SK-N-SH (cell line): ENCODE measurements around the gene DCANP1. TPM values are rescaled to one million over a fixed set of nuclear protein-coding genes. Genes with fewer than 3 reads are reported as not detected.

Experiments
- CTCF ChIA-PET: fragments of 300-600, 350-600 bp; formaldehyde crosslinking; extraction: SDS; loops from one replicate; lab custom pipeline; 2021; lab: Yijun Ruan, JAX
- POLR2A ChIA-PET: fragments of 350-600 bp; sonication (Branson Sonifier 250); formaldehyde crosslinking; extraction: SDS; loops from one replicate; lab custom pipeline; 2020; ENCODE audit warnings: antibody characterized with exemption, inconsistent platforms; lab: Yijun Ruan, JAX
- DNase-seq: peaks from one replicate; pipeline ENCODE4 v3.0.0; 2012
- H2AFZ ChIP-seq: fragments of 200-600 bp; sonication (generic); 2 replicates; pipeline ENCODE4 v1.8.1; 2016; ENCODE audit warnings: antibody characterized with exemption, mild to moderate bottlenecking, low read depth
- H3F3A ChIP-seq: fragments of 200-600 bp; sonication (generic); replicated peaks from 2 replicates; pipeline ENCODE3; 2016; ENCODE audit warnings: antibody characterized with exemption, mild to moderate bottlenecking; ENCODE audit not compliant: insufficient read depth
- H3K27ac ChIP-seq, 2 experiments: fragments of 200-500 bp in 1 of 2; fragments of 200-600 bp in 1 of 2; sonication (Bioruptor generic) in 1 of 2; sonication (generic), shearing (Covaris generic) in 1 of 2; 2 replicates each; pipeline versions ENCODE4 v1.5.1 to v1.6.1; 2014 to 2016; ENCODE audit warnings: low read depth in 2 of 2, inconsistent platforms in 1 of 2, low read length in 1 of 2, mild to moderate bottlenecking in 1 of 2, mixed read lengths in 1 of 2
- H3K27me3 ChIP-seq: fragments of 200-600 bp; sonication (generic), shearing (Covaris generic); 2 replicates; pipeline ENCODE4 v1.6.1; 2016; ENCODE audit warnings: mixed run types; ENCODE audit not compliant: insufficient read depth
- H3K36me3 ChIP-seq, 2 experiments: fragments of 200-500 bp in 1 of 2; fragments of 200-600 bp in 1 of 2; sonication (Bioruptor generic) in 1 of 2; sonication (generic) in 1 of 2; replicated peaks in 1 of 2; 2 replicates each; pipeline versions ENCODE3 to v1.5.1; 2014 to 2016; ENCODE audit warnings: low read length in 1 of 2, mild to moderate bottlenecking in 1 of 2; ENCODE audit not compliant: insufficient read depth in 2 of 2, control insufficient read depth in 1 of 2
- H3K4me1 ChIP-seq, 2 experiments: fragments of 200-500 bp in 1 of 2; fragments of 200-600 bp in 1 of 2; sonication (Bioruptor generic) in 1 of 2; sonication (generic), shearing (Covaris generic) in 1 of 2; 2 replicates each; pipeline versions ENCODE4 v1.5.1 to v1.6.1; 2014 to 2016; ENCODE audit warnings: low read depth in 1 of 2, low read length in 1 of 2, mixed run types in 1 of 2; ENCODE audit not compliant: insufficient read depth in 2 of 2, control insufficient read depth in 1 of 2
- H3K4me2 ChIP-seq: fragments of 200-600 bp; sonication (generic), shearing (Covaris generic); 2 replicates; pipeline ENCODE4 v1.6.1; 2017; ENCODE audit warnings: mixed run types
- H3K4me3 ChIP-seq, 2 experiments: fragments of 200-500 bp in 1 of 2; fragments of 200-600 bp in 1 of 2; sonication (Bioruptor generic) in 1 of 2; sonication (generic), shearing (Covaris generic) in 1 of 2; 2 replicates each; pipeline versions ENCODE4 v1.5.1 to v1.8.1; 2014 to 2016; ENCODE audit warnings: low read depth in 2 of 2, inconsistent platforms in 1 of 2, low read length in 1 of 2, mild to moderate bottlenecking in 1 of 2, mixed read lengths in 1 of 2, moderate library complexity in 1 of 2
- H3K79me2 ChIP-seq: fragments of 200-600 bp; sonication (generic); 2 replicates; pipeline ENCODE4 v1.8.1; 2017; ENCODE audit warnings: mild to moderate bottlenecking; ENCODE audit not compliant: insufficient read depth
- H3K9ac ChIP-seq: fragments of 200-600 bp; sonication (generic); 2 replicates; pipeline ENCODE4 v1.6.1; 2017; ENCODE audit warnings: mixed run types
- H3K9me2 ChIP-seq: fragments of 200-600 bp; sonication (generic); 2 replicates; pipeline ENCODE4 v1.6.1; 2017; ENCODE audit warnings: mixed run types
- H3K9me3 ChIP-seq: fragments of 200-600 bp; sonication (generic); 2 replicates; pipeline ENCODE4 v1.6.1; 2017; ENCODE audit warnings: mixed run types, mild to moderate bottlenecking, moderate library complexity
- H4K20me1 ChIP-seq: fragments of 200-600 bp; sonication (generic); 2 replicates; pipeline ENCODE4 v1.6.1; 2017; ENCODE audit warnings: mild to moderate bottlenecking, mixed run types; ENCODE audit not compliant: insufficient read depth
- CHD2 ChIP-seq: fragments of 150-350 bp; IDR thresholded peaks from 2 replicates; pipeline ENCODE4 v1.6.1; 2018; ENCODE audit warnings: low read length; ENCODE audit not compliant: partially characterized antibody
- EP300 ChIP-seq, 2 experiments: IDR thresholded peaks; 2 replicates each; pipeline versions ENCODE4 v1.4.0 to v1.6.1; 2012; ENCODE audit warnings: borderline replicate concordance in 1 of 2, low read depth in 1 of 2, low read length in 1 of 2
- EZH2phosphoT487 ChIP-seq: fragments of 200-600 bp; sonication (generic); IDR thresholded peaks from 2 replicates; pipeline ENCODE4 v1.6.1; 2017; ENCODE audit warnings: low read depth, mixed run types, mild to moderate bottlenecking, antibody characterized with exemption, moderate library complexity, borderline replicate concordance
- FOSL2 ChIP-seq: IDR thresholded peaks from 2 replicates; pipeline ENCODE4 v1.4.0; 2012; ENCODE audit warnings: low read depth, mild to moderate bottlenecking, moderate library complexity, borderline replicate concordance
- FOXJ3 ChIP-seq: sonication (generic); formaldehyde crosslinking; IDR thresholded peaks from 2 replicates; pipeline ENCODE4 v1.5.1; 2020; ENCODE audit warnings: mild to moderate bottlenecking, missing genetic modification reagents
- FOXM1 ChIP-seq: IDR thresholded peaks from 2 replicates; pipeline ENCODE4 v1.4.0; 2012; ENCODE audit warnings: low read depth, mild to moderate bottlenecking
- GATA2 ChIP-seq: sonication (generic); formaldehyde crosslinking; IDR thresholded peaks from 2 replicates; pipeline ENCODE4 v1.5.0; 2020; ENCODE audit warnings: mild to moderate bottlenecking, missing genetic modification reagents
- MEF2A ChIP-seq: IDR thresholded peaks from 2 replicates; pipeline ENCODE4 v1.4.0; 2012; ENCODE audit warnings: low read depth, borderline replicate concordance
- MXI1 ChIP-seq: IDR thresholded peaks from 2 replicates; pipeline ENCODE4 v1.6.1; 2012; ENCODE audit warnings: mild to moderate bottlenecking, low read depth, low read length, improper control_type of control experiment
- NFIC ChIP-seq: IDR thresholded peaks from 2 replicates; pipeline ENCODE4 v1.4.0; 2012; ENCODE audit warnings: borderline replicate concordance
- PBX3 ChIP-seq: IDR thresholded peaks from 2 replicates; pipeline ENCODE4; 2012
- POLR2AphosphoS5 ChIP-seq: IDR thresholded peaks from 2 replicates; pipeline ENCODE4 v1.6.1; 2012; ENCODE audit warnings: low read depth, low read length
- RCOR1 ChIP-seq: fragments of 150-350 bp; IDR thresholded peaks from 2 replicates; pipeline ENCODE4 v1.6.1; 2017; ENCODE audit warnings: antibody characterized with exemption, low read length
- RFX5 ChIP-seq: IDR thresholded peaks from 2 replicates; pipeline ENCODE4 v1.6.1; 2012; ENCODE audit warnings: mild to moderate bottlenecking, improper control_type of control experiment, low read length
- RXRA ChIP-seq: IDR thresholded peaks from 2 replicates; pipeline ENCODE4 v1.4.0; 2012; ENCODE audit warnings: low read depth, mild to moderate bottlenecking, borderline replicate concordance
- SIN3A ChIP-seq: IDR thresholded peaks from 2 replicates; pipeline ENCODE4 v1.6.1; 2012; ENCODE audit warnings: low read depth, mild to moderate bottlenecking, low read length, moderate library complexity, borderline replicate concordance
- SMC3 ChIP-seq: IDR thresholded peaks from 2 replicates; pipeline ENCODE4 v1.6.1; 2012; ENCODE audit warnings: low read depth, low read length, improper control_type of control experiment
- TAF1 ChIP-seq: IDR thresholded peaks from 2 replicates; pipeline ENCODE4 v1.6.1; 2012; ENCODE audit warnings: low read depth, mild to moderate bottlenecking, low read length, moderate library complexity, borderline replicate concordance
- TCF12 ChIP-seq: IDR thresholded peaks from 2 replicates; pipeline ENCODE4 v1.4.0; 2012
- USF1 ChIP-seq: IDR thresholded peaks from 2 replicates; pipeline ENCODE4 v1.4.0; 2012; ENCODE audit warnings: low read depth, borderline replicate concordance
- USF2 ChIP-seq: fragments of 150-350 bp; IDR thresholded peaks from 2 replicates; pipeline ENCODE4 v1.6.1; 2017; ENCODE audit warnings: antibody characterized with exemption, low read length, low read depth, borderline replicate concordance
- WGBS: methylation state at CpG from one replicate; pipeline ENCODE4 v1.1.6; 2017; ENCODE audit warnings: low lambda C conversion rate; 5-methylcytosine and 5-hydroxymethylcytosine counted together
- polyA plus RNA-seq, 3 experiments: library from polyadenylated mRNA; depleted of rRNA; stranded (reverse); fragments of >200 nt; gene quantifications; 2 replicates each; pipeline ENCODE4 v1.2.3, GENCODE V29; 2012
- TF ChIP-seq, protein P1 (sequence below): IDR thresholded peaks from 2 replicates; pipeline ENCODE4 v1.4.0; 2012; ENCODE audit warnings: low read depth, borderline replicate concordance

The DCANP1 gene
- polyA plus RNA-seq, 1 of the 3 experiments (the other 2 are of a cell fraction): not detected

DNA sequence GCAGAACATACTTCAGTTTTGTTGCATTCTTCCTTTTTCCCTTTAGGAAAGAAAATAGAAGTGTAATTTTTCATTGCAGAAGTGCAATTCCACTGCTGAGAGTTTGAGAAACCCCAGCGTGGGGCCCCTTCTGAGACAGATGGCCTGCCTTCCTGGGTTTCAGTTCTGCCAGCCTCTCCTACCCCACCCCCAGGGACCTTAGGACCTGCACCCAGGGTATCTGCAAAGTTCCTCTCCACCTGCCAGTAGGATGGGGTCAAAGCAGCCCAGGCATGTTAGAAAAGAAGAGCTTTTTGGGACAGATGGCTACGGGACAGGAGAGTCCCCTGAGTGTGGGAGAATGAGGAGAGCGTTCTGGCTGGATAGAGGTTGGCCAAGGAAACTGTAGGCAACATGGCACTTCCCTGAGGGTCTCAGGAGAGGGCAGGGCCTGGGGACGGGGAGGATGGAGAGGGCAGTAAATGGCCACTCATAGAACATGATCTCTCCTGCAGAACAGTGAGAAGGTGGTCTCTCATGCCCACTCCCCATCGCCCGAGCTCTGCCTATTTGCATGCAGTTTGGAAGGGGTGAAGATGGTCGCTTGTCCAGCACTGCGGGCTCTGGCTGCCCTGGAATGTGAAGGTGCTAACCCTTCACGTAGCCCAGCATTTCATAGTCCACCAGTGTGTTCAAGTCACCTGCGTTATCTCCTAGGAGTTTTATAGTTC, 5.3 kb upstream of the DCANP1 start, which contains the start of gene TIFAB:
Gene TIFAB (minus strand): TSS at position 31 of the 710 bp plus-strand sequence. CDS start 2,412 bp downstream, outside the sequence.
- no peaks in the 10 kb centered on the region for H3F3A ChIP-seq
- no peaks in the 10 kb centered on the region for H3K9me3 ChIP-seq
- H3K27ac ChIP-seq: no peak within 1 kb of the TSS
- WGBS: 57% methylated on average over 10 of the region's 10 CpGs
- H3K4me2 ChIP-seq: no peak within 1 kb of the TSS
- no peak within 1 kb of the TSS for H3K4me3 ChIP-seq
- ChIA-PET CTCF (interaction anchor here (0.6 to 2.5 kb wide), 4 partner anchors 9 to 27 kb away, joined by 3 to 12 read pairs (median 3); no protein-coding TSS in a partner anchor), POLR2A (no interaction called here)
- no peaks in the 10 kb centered on the region for H3K79me2 ChIP-seq
- no peak within 1 kb of the TSS for H3K9ac ChIP-seq
- no peak within 1 kb of the TSS for H2AFZ ChIP-seq
- no peaks in the 10 kb centered on the region for H3K9me2 ChIP-seq
- DNase-seq: no peak
- peaks cover 27% of the 10 kb centered on the region for H3K27me3 ChIP-seq
- no peaks in the 10 kb centered on the region for H4K20me1 ChIP-seq
- H3K36me3 ChIP-seq: no peaks in the 10 kb centered on the region
- no peaks in the 10 kb centered on the region for H3K4me1 ChIP-seq
- TF ChIP-seq GATA2: no peak
- no peak for TF ChIP-seq POLR2AphosphoS5
- no peak for TF ChIP-seq FOXM1
- no peak for TF ChIP-seq CHD2
- no peak for TF ChIP-seq FOXJ3
- no peak for TF ChIP-seq SMC3
- TF ChIP-seq RCOR1: no peak

DNA sequence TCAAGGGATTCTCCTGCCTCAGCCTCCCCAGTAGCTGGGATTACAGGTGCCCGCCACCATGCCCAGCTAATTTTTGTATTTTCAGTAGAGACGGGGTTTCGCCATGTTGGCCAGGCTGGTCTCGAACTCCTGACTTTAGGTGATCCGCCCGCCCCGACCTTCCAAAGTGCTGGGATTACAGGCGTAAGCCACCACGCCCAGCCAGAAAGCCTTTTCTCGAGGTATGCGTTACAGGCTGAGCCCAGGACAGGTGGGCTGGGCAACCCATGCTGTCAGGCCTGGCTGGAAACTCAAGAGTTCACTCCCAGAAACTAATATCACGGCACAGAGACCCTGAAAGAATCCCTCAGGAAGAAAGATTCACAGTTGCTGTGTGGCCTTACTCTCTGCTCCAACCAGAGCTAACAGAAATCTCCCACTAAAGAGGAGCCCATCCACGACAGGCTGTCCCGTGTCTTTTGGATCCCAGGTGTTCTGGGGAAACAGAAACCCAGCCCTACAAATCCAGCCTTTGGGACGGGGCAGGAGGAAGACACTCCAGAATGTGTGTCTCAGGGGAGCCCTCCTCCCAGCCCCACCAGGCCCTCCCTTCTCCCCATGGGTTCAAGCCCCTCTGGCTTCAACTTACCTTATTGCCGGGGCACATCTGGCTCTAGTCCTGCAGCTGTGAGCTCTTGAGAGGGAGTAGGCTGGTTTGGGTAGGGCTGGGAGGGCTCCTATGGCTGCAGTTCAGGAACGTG, 4.6 kb upstream of the DCANP1 start:
- Histone ChIP-seq H3K9me3 (no peaks in the 10 kb centered on the region), H4K20me1 (no peaks in the 10 kb centered on the region), H3K4me3 (no peak overlapping the region), H3F3A (no peaks in the 10 kb centered on the region), H3K79me2 (no peaks in the 10 kb centered on the region), H2AFZ (no peak overlapping the region), H3K4me2 (no peak overlapping the region), H3K36me3 (no peaks in the 10 kb centered on the region), H3K9me2 (no peaks in the 10 kb centered on the region), H3K27me3 (peaks cover 27% of the 10 kb centered on the region), H3K4me1 (no peaks in the 10 kb centered on the region), H3K27ac (no peak overlapping the region), H3K9ac (no peak overlapping the region)
- no peak for DNase-seq
- CTCF ChIA-PET: interaction anchor here (0.6 to 2.5 kb wide), 3 partner anchors 10 to 14 kb away, joined by 3 to 12 read pairs (median 3); no protein-coding TSS in a partner anchor
- 66% methylated on average over 12 of the region's 17 CpGs for WGBS
- POLR2A ChIA-PET: no interaction called here
- TF ChIP-seq FOXJ3 (no peak), NFIC (no peak), RCOR1 (no peak), PBX3 (no peak), USF1 (no peak), EZH2phosphoT487 (no peak), MXI1 (no peak), SIN3A (no peak), RXRA (no peak), FOSL2 (no peak), TAF1 (no peak), CHD2 (no peak), EP300 (IDR thresholded peaks at IDR 0.05; ENCODE audit: borderline replicate concordance in 1 of 2, low read depth in 1 of 2, low read length in 1 of 2) (no peak), TCF12 (no peak), RFX5 (no peak), USF2 (no peak), MEF2A (no peak)
- TF ChIP-seq, protein P1, sequence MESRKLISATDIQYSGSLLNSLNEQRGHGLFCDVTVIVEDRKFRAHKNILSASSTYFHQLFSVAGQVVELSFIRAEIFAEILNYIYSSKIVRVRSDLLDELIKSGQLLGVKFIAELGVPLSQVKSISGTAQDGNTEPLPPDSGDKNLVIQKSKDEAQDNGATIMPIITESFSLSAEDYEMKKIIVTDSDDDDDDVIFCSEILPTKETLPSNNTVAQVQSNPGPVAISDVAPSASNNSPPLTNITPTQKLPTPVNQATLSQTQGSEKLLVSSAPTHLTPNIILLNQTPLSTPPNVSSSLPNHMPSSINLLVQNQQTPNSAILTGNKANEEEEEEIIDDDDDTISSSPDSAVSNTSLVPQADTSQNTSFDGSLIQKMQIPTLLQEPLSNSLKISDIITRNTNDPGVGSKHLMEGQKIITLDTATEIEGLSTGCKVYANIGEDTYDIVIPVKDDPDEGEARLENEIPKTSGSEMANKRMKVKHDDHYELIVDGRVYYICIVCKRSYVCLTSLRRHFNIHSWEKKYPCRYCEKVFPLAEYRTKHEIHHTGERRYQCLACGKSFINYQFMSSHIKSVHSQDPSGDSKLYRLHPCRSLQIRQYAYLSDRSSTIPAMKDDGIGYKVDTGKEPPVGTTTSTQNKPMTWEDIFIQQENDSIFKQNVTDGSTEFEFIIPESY: no peak
